Testis (tissue), 2 donors: Measurements from ENCODE around the gene MSN.

ENCODE experiments used
- CTCF ChIP-seq, 3 experiments: fragments of 450-650 bp in 2 of 3; fragments of 200-600 bp in 1 of 3; sonication (generic) in 1 of 3; IDR thresholded peaks; one replicate each; pipeline ENCODE4 v1.5.1; 2016 to 2019; ENCODE audit warnings: antibody characterized with exemption in 3 of 3, mild to moderate bottlenecking in 2 of 3, moderate library complexity in 1 of 3
- POLR2A ChIP-seq: fragments of 450-650 bp; IDR thresholded peaks from one replicate; pipeline ENCODE4 v1.6.1; 2017; ENCODE audit warnings: antibody characterized with exemption, mild to moderate bottlenecking, moderate library complexity

GRCh38 chrX:65706041-65706828 is 38.8 kb downstream of the MSN start:
- TF ChIP-seq CTCF (IDR thresholded peaks at IDR 0.05) (no peak), POLR2A (no peak)
